ENCODE data around the gene MAP3K3.
"Not testable (repeated sequence)": the region's sequence is repeated elsewhere in the genome, so short reads cannot be mapped to it uniquely, and the experiment has no call there.

The MAP3K3 gene

DNA sequence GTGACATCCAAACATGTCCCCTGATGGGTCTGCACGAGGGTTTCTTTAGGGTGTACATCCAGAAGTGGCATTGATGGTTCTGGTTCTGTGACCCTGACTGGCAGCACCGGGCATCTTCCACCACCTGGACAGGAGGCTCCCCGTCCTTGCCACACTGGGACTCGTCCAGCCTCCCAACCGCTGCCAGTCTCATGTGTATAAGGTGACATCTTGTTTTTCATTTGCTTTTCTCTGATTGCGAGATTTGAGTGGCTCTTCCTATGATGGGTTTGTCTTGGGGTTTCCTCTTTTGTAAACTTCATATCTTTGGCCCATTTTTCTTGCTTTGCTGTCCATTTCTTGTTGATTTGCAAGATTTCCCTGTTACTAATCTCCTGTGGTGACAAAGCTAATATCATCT, 86.9 kb downstream of the MAP3K3 start:
- no peak for DNase-seq

DNA sequence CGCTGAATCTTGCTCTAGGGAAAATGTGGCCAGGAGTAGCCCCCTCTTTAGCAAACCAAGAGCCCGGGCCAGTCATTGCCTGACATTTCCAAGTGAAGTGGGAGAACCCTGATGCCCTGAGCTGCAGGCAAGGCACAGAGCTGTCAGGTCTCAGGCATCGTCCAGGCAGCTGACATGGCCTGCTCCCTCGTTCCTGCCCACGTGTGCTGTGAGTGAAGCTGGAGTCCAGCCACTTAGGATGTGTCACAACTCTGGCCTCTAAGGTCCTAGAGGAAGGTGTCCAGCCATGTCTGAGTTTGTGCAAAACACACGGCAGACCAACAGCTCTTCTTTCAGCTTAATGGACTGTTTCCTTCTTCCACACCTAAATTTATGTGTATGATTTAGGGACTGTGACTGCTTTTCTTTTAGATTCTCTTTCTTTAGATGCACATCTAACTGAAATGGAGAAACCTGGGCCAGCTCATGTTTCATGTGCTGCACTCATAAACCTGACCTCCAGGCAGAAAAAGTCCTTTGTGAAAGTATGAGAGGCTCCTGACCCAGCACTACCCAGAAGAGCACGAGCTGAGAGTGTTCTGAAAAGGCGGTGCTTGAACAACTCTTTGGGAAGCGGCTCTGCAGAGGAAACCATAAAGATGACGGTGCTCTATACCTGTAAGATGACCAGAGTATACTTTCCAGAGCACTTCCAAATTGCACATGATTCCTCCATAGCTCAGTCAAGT, 92.5 kb downstream of the MAP3K3 start:
- DNase-seq, result no peak

DNA sequence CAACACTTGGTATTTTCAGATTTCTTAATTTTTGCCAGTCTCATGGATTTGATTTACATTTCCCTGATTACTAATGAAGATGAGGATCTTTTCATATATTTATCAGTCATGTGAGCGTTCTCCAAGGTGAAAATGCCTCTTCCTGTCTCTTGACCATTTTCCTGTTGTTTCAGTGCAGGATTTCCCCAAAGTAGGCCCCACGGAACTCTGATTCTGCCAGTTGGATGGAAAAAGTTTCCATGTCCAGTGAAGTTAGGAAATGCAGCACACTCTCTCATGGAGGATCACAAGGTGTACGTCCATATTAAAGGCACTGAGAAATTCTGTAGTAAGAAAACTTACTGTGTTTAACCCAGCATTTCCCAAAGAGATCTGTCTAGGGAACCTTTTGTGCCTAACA, 94.2 kb downstream of the MAP3K3 start:
- no peak for DNase-seq

DNA sequence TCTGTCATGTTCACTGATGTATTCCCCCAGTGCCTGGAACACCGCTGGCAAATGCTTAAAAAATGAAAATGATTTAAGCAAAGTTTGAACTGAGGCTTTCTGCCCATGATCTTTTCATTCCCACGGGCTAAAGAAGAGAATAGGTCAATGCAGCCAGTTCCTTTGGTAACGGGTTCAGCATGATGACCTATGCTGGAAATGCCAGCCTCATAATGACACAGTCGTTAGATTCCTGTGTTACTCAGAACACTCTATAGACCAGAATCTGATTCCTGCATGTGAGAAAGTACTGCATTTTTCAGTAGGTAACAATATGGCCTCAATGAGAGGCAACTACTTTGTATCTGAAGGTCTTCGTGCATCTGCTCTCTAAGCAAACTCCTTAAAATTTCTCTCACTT, 96.8 kb downstream of the MAP3K3 start:
- no peak for DNase-seq

DNA sequence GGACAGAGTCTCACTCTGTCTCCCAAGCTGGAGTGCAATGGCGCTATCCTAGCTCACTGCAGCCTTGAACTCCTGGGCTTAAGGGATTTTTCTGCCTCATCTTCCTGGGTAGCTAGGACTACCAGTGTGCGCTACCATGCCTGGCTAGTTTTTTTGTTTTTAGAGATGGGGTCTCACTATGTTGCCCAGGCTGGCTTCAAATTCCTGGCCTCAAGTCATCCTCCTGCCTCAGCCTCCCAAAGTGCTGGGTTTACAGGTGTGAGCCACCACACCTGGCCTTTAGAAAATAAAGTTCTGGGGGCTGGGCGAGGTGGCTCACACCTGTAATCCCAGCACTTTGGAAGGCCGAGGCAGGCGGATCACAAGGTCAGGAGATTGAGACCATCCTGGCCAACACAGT, 98.0 kb downstream of the MAP3K3 start:
- DNase-seq, result not testable (repeated sequence)

DNA sequence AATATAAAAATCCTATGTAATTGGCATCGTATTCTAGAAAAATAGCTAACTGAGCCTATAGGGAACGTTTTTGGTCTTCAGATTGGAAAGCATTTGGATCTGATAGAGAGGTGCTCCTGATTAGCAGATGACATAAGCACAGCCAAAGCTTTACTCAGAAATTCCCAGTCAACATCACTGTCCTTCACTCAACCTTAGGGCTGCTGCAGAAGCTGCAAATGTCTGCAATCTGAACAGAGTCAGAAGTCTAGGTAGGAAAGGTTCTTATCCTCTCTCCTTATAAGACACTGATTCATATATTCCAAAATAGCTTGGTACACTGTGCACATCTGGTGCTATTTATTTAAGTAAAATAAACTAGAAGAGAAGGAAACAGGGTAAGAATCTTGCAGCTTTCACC, 100.2 kb downstream of the MAP3K3 start:
- DNase-seq, result no peak

DNA sequence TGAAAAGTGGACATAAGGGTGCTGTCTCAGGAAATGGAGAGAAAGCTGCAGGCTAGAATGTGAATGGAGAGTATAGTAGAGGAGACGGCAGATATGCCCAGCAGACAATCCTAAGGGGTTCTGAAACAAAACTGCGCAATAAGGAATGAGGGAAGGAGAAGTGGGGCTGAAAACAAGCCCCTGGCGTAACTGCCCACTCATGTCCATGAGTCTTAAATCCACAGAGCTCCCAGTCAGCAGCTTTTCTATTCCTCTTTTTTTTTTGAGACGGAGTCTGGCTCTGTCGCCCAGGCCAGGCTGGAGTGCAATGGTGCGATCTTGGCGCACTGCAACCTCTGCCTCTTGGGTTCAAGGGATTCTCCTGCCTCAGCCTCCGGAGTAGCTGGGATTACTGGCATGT, 113.5 kb downstream of the MAP3K3 start:
- DNase-seq, result no peak

DNA sequence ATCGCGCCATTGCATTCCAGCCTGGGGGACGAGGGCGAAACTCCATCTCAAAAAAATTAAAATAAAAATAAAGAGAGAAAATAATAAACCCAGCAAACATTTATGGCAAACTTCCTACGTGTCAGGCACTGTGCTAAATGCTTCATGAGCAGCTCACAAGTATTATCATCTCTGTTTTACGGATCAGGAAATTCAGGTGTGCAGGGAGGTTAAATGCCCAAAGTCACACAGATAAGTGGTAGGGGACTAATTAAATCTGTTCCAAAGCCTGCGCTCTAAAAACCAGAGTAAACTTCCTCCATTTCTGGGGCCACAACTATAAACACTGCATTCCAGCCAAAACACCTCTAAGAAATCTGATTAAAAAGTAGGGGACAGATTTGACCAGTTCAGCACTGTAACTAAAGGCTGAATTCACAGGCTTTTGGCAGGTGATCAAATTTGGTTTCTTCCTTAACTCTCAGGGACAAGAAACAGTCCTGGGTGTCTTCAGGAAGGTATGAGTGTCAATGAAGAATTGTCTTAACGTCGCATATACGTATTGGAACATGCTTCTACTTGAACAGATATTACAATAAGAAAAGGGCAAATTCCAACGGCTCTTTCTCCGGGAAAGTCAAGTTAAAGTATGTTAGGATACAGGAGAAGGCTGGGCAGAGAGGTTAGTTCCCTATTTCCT, 118.4 kb downstream of the MAP3K3 start:
- no peak for DNase-seq

DNA sequence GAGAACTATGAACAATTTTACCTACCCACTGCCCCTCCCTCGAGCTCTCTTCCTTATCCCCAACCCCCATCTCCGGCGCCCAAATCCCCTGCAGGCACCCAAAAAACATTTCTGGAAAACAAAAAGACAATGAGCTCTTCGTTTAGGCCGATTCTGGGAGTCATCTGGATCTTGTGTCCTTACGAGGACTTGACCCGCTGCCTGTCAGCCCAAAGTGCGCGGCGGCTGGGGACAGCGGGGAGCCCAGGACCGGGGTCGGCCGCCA, 118.9 kb downstream of the MAP3K3 start:
- no peak for DNase-seq

DNA sequence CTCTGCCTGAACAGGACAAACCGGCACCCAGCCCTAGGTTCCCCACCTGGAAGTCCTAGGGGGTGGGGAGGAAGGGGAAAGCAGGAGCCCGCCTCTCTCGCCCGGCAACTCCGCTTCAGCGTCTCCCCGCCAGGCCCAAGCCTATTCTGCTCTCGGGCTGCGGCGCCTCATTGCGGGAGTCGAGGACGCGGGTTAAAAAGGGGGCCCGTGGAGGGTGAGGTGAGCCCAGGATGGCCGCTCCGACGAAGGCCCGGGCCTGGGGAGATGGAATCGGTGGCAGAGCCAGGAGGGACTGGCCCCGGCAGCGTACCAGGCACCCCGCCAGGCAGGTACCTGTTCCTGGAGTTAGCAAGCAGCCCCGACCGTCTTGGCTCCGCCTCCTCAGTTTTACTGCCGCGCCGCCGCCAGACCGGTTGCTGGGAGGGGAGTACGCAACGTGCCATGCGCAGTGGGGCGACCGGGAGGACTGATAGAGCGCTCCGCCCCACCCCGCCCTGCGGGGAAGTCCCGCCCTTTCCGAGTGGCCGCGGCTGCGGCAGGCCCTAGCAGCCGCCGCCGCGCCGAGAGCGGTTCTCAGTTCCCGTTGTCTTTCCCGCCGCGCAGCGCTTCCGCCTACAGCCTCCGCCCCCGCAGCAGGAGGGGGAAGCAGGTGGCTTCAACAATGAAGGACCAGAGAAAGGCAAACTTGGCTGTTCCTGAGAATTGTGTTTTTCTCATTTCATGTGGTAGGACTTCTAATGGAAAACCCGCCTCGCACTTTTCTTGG, 119.4 kb downstream of the MAP3K3 start, which contains the start of gene STRADA:
Gene STRADA (minus strand): TSS at position 392 of the 766 bp plus-strand sequence. CDS start 13,430 bp downstream, outside the sequence.
- peak; percentile 100 for DNase-seq
